DND-41 (cell line): Measurements from ENCODE around the gene MAT2A.

Experiments used
- EZH2 ChIP-seq: IDR thresholded peaks from 3 replicates; pipeline ENCODE4 v1.6.1; 2012; ENCODE audit warnings: borderline replicate concordance, low read depth, mild to moderate bottlenecking, moderate library complexity, low read length, inconsistent platforms; ENCODE audit not compliant: severe bottlenecking
- TF ChIP-seq, protein P1 (sequence below): IDR thresholded peaks from 2 replicates; pipeline ENCODE4 v1.5.1; 2012; ENCODE audit warnings: borderline replicate concordance, low read length, moderate library complexity, mild to moderate bottlenecking; ENCODE audit not compliant: poor library complexity, severe bottlenecking; ENCODE audit errors: extremely low read depth

DNA sequence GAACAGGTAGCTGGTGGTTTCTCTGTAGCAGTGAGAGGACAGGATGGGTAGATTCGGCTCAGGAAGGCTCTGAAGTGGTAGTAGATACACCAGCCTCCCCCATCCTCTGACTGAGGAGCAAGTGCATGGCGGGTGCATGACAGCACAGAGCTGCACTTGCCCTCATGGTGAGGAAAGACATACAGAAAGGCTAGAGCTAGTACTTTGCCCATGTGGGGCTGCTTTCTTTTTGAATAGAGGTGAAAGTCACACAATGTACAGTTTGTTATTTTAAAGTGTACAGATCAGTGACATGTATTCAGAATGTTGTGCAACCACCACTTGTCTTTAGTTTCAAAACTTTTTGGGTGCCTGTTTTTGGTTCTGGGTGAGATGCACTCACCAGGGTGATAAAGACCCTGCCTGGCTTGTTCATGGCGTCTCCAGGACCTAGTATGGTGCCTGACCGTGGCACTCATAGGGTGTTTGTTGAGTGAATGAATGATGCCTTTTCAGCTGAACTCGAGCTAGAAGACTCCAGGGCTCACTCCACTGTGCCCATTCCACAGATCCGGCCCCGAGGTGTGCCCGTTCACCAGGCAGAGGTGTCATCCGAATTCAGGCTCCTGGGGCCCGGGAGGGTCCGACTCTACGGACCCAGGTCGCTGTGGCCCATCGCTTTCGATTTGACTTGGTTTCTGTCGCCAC is 44.8 kb downstream of the MAT2A start:
- TF ChIP-seq EZH2 = no peak
- TF ChIP-seq, protein P1, sequence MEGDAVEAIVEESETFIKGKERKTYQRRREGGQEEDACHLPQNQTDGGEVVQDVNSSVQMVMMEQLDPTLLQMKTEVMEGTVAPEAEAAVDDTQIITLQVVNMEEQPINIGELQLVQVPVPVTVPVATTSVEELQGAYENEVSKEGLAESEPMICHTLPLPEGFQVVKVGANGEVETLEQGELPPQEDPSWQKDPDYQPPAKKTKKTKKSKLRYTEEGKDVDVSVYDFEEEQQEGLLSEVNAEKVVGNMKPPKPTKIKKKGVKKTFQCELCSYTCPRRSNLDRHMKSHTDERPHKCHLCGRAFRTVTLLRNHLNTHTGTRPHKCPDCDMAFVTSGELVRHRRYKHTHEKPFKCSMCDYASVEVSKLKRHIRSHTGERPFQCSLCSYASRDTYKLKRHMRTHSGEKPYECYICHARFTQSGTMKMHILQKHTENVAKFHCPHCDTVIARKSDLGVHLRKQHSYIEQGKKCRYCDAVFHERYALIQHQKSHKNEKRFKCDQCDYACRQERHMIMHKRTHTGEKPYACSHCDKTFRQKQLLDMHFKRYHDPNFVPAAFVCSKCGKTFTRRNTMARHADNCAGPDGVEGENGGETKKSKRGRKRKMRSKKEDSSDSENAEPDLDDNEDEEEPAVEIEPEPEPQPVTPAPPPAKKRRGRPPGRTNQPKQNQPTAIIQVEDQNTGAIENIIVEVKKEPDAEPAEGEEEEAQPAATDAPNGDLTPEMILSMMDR = no peak
